HG03460 (cell line): Measurements from ENCODE around the gene DNM2.

Source experiments
- ATAC-seq: cut with Tn5 transposase; IDR thresholded peaks from one replicate; pipeline ENCODE4 v1.9.1; 2021; ENCODE audit not compliant: unreplicated experiment

DNM2 gene

DNA sequence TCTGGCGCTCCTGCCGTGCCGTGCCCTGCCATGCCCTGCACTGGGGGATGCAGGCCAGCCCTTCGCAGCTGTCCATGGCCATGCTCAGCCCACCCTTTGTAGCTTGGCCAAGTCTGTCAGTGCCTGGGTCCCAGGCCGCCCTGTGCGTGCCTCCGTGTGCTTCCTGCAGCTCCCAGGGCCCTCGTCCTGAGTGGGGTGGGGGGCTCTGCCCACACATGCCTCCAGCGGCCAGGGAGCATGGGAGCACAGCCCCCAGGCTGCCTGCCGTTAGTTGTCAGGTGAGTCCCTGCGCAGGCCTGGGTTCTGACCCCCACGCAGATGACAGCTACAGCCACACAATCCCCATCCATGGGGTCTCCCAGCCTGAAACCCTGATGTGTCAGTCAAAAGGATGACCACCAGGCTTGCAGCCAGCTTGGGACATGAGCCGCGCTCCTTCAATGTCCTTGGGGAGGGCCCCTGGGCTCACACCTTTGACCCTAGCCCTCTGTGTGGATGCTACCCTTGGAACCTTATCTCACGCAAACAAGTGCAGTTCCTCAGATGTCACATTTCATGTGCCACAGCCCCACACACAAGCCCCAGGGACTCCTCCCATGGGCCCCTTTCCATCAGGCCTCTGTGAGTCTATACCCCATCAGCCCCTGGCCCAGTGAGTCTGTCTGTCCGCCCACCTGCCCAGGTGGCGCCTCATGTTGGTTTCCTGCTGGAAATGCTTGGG is 93.7 kb downstream of the DNM2 start:
- ATAC-seq: no peak

DNA sequence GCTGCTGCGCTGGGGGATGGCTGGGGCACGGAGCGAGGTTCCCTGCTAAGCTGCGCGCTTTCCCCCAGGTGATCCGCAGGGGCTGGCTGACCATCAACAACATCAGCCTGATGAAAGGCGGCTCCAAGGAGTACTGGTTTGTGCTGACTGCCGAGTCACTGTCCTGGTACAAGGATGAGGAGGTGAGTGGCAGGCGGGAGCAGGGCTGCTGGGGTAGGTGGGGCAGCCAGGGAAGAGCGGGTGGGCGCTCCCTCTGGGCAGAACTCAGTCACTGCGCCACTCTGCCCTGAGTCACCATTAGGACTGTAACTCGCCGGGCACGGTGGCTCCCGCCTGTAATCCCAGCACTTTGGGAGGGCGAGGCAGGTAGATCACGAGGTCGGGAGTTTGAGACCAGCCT is 94.3 kb downstream of the DNM2 start:
- ATAC-seq: no peak

DNA sequence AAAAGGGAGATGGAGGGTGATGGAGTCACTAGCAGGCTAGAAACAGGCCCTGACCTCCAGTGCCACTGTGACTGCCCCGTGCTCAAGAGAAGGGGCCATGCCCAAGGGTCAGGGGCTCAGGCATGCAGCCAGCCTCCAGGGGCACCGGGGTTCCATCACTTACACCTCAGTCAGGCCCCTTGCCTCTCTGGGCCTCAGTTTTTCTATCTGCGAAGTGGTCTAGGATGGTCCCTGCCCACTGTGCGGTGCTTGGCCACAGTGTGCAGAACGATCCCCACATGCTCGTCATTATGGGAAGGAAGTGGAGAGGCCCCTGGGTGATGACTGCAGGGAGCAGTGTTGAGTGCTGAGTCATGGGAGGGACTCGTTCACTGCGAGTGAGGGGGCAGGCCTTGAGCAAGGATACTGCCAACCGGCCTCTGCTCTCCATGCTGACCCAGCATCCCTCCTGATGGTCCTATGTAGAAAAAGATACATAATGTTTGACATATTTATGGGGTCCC is 95.1 kb downstream of the DNM2 start:
- ATAC-seq: no peak

DNA sequence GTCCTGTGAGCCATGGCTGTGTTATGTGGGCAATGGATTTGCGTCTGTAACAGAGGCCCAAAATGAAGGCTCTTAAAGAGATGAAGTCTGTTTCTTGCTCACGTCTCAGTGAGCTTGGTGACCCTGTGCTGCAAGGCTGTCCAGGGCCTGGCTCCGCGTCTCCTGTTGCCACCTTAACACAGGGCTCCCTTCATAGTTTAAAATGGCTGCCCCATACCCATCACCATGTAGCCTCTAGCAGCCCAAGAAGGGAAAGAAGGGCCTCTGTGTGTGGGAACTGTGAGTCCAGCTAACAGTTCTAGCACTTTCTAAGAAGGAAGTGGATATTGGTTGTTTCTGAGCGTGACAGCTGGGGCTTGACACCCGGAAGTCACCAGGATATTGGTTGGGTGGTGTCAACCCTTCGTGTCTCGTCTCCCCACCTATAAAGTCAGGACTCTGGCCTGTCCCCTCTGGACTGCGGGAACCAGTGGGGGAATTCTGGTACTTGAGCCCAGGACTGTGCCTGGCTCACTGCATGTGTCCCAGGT is 97.2 kb downstream of the DNM2 start:
- ATAC-seq: no peak

DNA sequence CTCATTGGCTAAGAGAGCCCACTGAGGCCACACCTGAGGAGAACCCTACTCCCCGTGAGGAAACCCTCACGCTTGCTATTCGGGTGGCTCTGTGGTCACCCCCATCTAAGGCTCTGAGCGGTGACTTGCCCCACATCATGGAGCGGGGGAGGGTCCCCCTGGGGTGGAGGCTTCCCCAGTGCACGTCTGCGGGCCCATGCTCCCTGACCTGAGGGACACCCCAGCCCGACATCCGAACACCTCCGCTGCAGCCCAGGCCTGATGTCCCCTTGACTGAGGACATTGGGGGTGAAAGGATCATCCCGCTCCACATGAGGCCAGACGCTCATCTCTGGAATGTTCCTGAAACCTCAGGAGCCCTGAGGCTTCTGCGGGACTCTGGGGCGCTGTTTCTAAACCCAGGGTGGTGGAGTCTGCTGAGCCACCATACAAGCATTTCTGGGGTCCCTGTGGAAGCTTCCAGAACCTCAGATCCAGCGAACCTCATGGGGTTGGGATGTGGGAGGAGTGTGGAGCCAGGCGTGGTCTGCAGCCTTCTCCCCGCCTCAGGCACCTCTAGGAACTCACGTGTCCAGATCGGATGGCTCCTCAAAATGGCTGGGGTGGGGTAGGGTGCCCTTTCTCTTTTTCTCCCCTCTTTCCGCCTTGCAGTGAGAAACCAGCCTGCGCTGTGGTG is 98.2 kb downstream of the DNM2 start:
- no peak for ATAC-seq

DNA sequence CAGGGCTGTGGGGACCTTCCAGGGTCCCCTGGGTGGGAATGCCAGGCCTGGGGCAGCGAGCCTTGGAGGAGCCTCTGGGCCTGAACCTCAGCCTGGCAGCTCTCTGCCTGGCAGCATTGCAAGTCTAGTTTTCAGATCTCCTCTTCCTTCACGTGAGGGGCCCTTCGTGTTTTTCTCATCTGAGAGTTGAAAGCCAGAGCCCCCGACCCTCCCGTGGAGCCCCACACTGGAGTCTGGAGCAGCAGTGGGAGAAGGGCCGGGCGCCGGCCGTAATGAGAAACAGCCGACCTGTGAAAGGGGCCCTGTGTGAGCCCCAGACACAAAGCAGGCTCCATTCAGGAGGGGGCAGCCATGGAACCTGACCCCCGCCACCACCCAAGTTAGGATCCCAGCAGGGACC is 98.8 kb downstream of the DNM2 start:
- ATAC-seq: no peak

DNA sequence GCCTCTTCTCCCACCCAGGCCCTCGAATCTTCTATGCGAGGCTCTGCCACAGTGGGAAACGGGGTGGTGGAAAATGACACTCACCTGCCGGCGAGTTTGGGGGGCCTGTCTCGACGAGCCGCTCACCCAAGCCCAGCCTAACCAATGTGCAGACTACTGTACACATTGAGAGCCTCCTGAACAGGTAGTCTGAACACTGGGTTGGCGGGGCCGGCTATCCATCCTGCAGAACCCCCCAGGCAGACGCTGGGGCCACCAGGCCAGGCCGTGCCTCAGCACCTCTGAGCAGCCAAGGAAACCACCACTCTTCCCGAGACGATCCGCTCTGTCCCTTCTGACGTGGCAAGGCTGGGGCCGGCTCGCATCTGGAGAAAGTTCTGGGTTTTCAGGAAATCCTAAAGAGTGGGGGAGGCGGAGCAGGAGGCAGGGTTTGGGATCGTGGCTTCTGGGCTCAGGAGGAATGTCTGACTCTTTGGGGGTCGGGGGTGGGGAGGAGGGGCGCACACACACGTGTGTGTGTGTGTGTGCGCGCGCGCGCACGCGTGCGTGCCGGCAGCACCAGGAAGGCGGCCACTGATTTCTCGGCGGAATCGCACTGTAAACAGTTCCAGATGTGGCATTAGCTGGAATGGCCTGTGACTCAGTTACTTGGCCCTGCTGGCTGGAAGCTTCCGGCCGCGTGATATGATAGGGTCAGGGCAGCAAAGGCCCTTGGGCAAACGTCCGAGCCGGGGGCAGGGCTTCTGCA is 99.6 kb downstream of the DNM2 start:
- ATAC-seq: no peak

DNA sequence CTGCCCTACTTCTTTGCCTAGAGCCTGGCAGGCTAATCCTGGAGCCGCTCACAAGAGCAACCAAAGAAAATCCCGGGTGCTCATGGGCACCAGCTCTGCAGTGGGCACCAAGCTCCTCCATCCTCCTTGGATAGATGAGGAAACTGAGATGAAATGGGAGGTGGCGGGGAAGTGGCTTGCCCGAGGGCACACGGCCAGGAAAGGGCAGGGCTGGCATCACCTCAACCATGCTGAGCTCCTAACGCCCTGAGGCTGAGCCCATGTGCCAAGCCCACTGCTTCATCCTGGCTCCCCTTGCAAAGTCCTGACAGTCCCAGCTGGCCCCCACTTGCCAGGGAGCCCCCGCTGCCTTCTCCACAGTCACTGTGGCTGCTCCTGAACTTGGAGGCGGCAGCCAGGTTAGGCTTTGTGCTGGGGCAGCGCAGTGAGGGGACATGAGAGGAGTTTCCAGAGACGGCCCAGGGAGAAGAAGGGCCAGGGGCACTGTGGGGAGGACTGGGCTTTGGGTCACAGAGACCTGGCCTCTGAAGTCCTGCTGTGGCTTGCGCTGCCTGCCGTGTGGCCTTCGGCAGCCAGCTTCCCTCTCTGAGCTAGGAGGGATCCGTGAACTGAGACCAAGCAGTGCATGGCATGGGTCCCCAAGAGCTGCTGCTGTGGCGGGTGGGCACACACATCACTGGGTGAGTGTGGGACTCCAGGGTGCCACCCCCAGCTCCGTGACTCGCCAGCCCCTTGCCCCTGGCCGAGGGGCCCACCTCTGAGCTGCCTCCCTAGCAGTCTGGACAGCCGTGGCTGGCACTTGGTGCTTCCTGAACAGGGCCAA is 100.6 kb downstream of the DNM2 start:
- no peak for ATAC-seq

DNA sequence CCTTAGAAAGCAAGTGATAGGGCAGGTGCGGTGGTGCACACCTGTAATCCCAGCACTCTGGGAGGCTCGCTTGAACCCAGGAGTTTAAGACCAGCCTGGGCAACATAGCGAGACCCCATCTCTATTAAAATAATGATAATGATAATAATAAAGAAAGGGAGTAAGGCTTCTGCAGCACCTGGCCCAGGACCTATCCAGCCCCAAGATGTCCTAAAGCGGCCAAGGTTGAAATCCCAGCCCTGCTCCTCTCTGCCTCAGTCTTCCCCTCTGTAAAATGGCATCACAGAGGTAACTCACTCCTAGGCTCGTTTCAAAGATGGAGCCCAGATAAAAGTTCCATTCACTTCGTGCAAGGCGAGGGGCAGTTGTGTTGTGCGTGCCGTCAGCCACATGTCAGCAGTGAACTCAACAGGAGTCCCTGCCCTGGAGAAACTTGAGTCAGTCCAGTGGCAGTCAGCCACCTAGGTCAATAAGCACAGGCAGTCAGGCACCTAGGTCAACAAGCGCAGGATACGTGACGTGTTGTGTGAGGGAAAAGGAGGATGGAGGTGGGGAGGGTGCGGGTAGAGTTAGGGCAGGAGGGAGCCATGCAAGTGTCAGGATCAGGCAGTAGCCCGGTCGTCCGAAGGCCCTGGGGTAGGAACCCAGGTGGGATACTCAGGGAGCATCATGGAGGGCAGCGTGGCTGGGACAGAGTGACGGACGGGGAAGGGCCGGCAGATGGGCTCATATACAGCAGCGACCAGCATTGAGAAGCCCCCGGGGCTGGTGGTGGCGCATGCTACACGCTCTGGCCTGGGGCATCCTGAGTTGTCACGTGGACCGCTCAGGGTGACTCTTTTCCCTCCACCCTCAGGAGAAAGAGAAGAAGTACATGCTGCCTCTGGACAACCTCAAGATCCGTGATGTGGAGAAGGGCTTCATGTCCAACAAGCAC is 101.5 kb downstream of the DNM2 start:
- ATAC-seq: no peak

DNA sequence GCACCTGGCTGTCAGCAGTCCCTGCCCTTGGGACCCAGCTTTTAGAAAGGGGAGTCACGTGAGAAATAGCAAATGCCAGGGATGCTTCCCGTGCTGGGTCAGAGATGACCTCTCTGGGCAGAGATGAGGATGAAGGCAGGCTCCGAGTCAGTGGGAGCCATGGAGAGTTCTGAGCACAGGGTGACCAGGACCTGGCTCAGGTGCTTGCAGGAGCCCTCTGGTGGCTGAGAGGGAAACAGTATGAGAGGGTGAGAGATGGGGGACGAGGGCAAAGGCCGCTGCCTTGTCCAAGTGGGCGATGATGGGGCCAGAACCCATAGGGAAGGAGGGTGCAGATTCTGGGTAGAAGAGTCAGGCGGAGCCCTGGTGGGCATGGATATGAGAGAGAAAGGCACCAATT is 102.3 kb downstream of the DNM2 start:
- ATAC-seq: no peak

DNA sequence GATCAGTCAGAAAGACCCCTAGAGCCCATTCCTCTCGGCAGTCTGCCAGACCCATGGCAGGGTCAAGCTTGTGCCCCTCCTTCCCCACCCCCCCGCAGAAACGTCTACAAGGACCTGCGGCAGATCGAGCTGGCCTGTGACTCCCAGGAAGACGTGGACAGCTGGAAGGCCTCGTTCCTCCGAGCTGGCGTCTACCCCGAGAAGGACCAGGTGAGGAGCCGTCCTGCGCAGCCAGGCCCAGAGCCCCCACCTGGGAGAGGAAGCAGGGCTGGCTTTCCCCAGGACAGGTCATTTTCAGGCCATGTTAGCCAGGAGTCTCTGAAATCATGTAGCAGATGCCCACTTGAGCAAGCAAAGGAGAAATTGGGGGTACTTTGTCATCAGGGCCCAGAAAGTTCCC is 105.8 kb downstream of the DNM2 start:
- ATAC-seq: no peak

DNA sequence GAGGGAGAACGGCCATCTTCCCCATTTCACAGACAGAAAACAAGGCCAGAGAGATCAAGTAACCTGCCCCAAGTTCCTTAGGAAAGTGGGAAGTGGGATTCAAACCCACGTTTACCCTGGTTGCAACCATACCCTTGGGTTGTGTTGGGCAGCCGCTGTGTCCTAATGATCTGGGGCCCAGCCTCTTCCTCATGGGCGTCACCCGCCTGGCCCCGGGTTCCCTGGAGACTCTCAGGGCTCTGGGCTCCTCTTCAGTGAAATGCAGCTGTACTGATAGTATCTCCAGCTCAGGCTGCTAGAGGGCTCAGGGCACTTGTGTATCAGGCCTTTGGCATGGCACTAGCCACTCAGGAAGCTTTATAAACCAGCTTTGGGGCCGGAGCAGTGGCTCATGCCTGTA is 108.4 kb downstream of the DNM2 start:
- ATAC-seq: no peak

DNA sequence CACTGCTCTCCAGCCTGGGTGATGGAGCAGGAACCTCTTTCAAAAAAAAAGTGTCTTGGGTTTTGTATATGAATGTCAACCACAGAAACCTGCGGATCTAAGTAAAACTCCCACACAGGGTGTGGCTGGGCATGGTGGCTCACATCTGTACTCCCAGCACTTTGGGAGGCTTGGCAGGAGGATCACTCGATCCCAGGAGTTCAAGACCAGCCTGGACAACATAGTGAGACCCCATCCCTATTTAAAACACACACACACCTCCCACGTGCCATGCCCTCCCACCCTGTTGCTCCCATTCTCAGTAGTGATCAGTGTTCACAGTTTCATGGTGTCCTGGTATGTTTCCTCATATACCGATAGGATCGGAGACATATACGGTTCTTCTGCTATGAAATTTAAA is 109.0 kb downstream of the DNM2 start:
- no peak for ATAC-seq

DNA sequence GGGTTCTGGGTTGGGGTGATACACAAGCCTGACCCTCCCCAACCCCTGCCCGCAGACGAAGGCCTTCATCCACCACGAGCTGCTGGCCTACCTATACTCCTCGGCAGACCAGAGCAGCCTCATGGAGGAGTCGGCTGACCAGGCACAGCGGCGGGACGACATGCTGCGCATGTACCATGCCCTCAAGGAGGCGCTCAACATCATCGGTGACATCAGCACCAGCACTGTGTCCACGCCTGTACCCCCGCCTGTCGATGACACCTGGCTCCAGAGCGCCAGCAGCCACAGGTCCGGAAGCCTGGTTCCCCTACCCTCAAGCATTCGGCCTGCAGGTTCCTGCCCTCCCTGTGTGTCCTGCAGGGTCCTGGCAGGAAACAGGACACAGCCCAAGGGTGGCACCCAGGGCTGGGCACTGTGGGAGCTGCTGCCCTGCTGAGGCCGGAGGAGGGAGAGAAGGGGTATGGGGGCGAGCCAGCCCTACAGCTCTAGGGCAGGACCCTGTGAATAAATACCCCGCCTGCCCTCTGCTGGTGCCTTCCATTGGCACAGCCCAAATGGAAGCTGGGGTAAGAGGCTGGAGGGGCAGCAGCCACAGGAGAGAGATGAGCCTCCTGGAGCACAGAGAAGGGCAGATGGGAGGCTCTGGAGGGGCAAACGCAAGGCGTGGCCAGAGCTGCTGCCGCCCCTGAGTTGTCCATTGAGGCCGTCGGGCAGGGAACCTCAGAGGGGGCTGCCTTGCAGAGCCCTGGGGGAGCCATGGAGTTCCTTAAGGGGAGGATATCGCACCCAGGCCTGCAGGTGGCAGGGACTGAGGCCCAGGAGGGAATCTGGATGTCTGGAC is 111.3 kb downstream of the DNM2 start:
- ATAC-seq: no peak

DNA sequence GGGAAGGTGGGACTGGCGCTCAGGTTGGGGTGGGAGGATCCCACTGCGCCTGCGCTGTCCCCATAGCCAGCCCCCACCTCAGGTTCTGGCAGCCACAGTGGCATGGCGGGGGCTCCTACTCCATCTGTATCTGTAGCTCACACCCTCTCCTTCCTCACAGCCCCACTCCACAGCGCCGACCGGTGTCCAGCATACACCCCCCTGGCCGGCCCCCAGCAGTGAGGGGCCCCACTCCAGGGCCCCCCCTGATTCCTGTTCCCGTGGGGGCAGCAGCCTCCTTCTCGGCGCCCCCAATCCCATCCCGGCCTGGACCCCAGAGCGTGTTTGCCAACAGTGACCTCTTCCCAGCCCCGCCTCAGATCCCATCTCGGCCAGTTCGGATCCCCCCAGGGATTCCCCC is 112.1 kb downstream of the DNM2 start:
- ATAC-seq: no peak

DNA sequence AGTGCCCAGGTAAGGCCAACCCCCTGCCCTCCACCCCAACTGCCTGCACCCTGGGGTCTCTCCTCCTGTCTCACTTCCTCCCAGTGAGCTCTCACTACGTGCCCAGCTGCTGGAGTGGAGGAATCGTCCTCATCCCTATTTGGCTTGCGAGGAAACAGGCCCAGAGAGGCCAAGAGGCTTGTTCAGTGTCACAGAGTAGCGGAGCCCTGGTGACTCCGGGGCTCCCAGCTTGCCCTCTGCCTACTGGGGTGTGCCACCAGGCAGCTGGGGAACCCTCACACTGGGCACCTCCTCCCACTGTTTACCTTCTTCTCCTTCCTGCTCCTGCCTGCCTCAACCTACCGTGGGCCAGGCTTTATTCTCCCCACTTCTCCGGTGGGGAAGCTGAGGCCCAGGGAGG is 112.5 kb downstream of the DNM2 start:
- ATAC-seq: no peak

DNA sequence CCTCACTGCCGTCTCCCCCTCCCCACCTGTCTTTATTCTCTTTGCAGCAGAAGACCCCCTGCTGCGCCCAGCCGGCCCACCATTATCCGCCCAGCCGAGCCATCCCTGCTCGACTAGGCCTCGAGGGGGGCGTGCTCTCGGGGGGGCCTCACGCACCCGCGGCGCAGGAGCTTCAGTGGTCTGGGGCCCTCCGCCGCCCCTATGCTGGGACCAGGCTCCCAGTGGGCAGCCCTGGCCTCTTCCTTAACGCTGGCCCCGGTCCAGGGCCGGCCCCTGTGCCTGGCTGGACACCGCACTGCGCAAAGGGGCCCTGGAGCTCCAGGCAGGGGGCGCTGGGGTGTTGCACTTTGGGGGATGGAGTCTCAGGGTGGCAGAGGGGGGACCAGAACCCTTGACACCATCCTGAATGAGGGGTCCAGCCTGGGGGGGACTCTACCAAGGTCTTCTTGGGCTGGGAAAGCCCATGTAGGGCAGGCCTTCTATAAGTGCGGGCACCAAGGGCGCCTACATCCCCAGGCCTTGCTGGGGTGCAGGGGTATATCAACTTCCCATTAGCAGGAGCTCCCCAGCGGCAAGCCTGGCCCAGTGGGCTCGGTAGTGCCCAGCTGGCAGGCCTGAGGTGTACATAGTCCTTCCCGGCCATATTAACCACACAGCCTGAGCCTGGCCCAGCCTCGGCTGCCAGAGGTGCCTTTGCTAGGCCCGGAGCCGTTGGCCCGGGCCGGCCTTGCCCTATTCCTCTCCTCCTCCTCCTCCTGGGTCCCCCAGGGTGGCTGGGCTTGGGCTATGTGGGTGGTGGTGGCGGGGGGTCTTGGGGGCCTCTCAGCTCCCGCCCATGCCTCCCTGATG is 113.3 kb downstream of the DNM2 start:
- no peak for ATAC-seq
